HG03457 (cell line): ENCODE results near the gene PARVG.
"Not testable (repeated sequence)": the region's sequence is repeated elsewhere in the genome, so short reads cannot be mapped to it uniquely, and the experiment has no call there.

Experiments used
- ATAC-seq: cut with Tn5 transposase; IDR thresholded peaks from one replicate; pipeline ENCODE4 v1.9.1; 2021; ENCODE audit warnings: moderate number of reproducible peaks; ENCODE audit not compliant: unreplicated experiment

Gene PARVG

DNA sequence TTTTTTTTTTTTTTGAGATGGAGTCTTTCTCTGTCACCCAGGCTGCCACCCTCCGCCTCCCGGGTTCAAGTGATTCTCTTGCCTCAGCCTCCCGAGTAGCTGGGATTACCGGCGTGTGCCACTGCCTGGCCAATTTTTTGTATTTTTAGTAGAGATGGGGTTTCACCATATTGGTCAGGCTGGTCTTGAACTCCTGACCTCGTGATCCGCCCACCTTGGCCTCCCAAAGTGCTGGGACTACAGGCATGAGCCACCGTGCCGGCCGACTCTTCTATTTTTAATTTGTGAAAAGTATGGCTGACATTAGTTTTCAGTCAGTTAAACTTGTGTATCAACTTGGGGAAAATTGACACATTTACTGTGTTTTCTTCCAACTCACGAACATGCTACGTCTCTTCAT lies 53.6 kb downstream of the PARVG start:
- ATAC-seq = not testable (repeated sequence)

- ATAC-seq = no peak
Observed at GRCh38 chr22:44237290-44237689, 56.6 kb downstream of the PARVG start.

- not testable (repeated sequence) for ATAC-seq
Observed at GRCh38 chr22:44241121-44241520, 60.4 kb downstream of the PARVG start.

DNA sequence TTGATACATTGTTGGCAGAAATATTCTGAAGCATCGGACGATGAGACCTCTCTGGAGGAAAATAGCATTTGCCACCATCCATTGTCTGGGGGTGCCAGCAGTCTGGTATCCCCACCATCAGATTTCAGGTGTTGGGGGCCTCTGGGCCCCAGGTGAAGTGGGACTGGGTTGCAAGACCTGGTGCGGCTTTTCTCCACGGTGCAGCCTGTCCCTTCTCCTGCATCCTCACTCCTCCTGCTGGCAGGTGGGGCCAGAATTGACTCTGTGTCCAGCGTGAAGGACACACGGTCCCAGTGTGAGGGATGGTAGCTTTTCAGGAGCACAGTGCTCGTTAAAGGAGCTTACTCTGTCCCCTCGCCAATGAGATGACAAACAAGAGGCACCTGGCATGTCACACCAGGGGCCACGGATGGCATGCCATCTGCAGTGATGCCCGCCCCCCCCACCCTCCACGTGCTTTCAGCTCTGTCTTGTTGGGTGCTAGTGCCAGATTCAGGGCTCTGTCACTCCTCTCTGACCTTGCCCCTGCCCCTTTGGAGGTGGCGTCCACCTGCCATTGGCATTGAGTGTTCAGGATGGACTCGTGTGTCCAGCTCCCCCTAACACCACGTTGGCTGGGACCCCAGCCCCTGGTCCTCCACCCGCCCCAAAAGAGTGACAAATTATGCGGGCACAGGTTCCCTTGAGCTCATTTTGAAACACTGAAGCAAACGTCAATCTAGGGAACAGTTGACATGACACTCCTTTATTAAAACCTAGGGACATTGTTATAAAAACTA lies 62.4 kb downstream of the PARVG start:
- no peak for ATAC-seq

- no peak for ATAC-seq
Observed at GRCh38 chr22:44243761-44244160, 63.0 kb downstream of the PARVG start.

- no peak for ATAC-seq
Observed at GRCh38 chr22:44244265-44244822, 63.6 kb downstream of the PARVG start.

- ATAC-seq = no peak
Observed at GRCh38 chr22:44245438-44245837, 64.7 kb downstream of the PARVG start.

- ATAC-seq = no peak
Observed at GRCh38 chr22:44245867-44246266, 65.1 kb downstream of the PARVG start.

DNA sequence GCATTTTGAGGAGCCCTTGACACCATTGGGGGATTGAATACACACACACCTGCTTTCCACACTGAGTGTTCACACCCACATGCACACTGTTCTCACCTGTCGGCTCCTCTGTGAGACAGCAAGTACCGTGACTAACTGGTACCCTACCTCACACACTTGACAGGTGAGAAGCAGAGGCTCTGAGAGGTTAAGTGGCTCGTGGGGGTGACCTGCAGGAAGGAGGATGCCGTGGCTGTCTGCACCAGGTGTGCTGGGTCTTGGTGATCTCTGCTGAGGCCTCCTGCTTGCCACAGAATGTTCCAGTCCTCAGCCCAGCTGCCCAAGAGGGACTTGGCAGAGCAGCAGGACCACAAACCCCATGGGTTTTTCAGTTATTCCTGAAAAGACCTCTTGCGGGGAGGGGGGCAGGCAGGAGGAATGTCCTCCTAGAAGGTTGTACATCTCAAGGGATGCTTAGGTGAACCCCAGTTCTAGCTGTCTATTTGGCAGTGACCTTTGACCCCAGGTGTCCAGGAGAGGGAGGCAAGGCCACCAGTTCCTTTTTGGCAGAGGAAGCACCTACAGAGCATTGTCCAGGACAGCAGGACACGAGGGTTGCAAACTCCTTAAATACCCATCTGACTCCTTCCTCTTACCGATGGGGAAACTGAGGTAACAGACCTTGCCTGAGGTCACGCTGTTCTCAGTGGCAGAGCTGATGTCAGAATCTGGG lies 66.0 kb downstream of the PARVG start:
- no peak for ATAC-seq

GRCh38 chr22:44247346-44247745 lies 66.6 kb downstream of the PARVG start:
- ATAC-seq = no peak

DNA sequence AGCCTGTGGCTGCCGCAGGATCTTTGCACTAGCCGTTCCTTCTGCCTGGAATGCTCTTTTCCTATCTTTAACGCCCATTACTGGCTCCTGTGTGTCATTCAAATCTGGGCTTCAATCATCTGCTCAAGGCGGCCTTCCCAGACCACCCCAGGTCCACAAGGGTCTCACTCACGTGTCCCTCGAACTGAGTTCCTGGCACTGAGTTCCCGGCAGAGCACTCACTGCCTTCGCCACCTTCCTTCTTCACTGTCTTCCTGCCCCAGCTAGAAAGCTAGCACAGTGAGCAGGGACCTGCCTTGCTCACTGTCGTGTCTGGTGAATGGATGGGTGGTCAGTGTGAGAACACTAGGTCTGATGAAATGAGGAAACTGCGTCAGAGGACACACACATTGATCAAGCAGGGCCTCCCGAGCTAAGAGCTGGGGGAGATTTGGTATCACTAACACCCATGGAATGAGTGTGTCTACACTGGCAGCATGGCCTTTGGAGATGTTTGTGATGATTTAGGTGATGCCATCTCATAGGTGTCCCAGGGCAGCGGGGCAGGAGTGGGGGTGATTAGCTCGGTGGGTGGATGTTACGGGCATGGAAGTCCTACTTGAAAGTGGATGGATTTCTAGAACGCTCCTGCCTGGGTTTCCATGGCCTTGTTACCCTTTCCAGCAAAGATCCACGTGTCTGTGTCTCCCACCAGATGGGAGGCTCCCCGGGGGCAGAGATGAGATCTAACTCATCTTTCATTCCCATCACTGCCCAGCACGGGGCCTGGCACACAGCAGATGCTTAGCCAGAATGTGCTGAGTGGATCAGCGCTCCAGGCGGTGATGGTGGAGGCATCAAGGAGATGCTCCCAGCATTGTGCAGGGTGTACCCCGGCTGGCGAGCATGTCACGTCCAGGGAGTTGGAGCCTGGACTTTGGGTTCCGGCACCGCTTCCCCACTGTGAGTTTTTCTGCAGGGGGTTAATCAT lies 67.5 kb downstream of the PARVG start:
- no peak for ATAC-seq

DNA sequence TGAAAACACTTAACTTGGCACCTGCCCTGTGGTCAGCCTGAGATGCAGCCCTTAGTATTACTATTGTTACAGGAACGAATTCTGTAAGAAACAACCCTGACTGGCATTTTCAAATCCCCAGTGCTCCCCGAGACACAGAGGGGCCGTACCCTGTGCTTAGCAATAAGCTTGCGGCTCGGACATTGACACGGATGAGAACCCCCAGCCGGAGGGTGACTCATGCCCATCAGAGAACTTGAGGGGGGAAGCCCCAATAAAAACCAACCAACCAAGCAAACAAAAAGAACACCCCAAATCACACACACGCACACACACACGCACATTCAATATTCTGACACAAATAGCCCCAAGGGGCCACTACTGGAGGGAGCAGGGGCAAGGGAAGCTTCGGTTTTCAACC lies 68.2 kb downstream of the PARVG start:
- no peak for ATAC-seq

DNA sequence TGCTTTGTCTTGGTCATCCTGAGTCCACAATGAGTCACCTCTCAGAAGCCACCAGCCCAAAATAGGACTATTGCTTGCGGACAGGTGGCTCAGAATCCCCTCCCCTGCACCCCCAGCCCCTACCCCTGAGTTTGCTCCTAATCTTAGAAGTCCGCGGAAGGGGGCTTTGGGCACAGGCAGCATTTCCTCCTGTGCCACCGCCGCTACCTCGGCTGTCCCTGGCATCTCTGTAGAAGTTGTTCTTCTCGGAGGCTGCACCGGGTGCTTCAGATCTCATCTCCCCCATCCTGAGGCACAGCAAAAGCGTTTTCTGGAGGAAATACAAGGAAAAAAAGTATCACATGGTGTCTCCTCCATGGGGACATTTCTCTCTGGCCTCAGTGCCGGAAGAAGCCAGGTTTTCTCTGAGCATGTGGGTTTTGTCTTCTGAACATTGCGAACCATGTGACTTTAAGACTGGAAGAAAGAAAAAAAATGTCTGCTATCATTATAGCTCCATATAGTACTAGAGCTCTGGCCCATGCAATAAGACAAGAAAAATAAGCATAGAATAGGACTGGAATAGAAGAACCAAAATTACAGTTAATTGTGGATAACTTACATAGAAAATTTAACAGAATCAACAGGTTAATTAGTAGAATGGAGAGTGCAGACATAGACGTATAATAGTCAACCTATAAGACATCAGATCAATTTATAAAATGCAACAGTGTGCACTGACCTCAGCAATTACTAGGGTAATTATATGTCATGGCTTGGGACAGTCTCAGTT lies 68.8 kb downstream of the PARVG start:
- no peak for ATAC-seq

GRCh38 chr22:44254811-44255210 lies 74.1 kb downstream of the PARVG start:
- no peak for ATAC-seq

GRCh38 chr22:44256085-44256484 lies 75.4 kb downstream of the PARVG start:
- ATAC-seq = no peak

DNA sequence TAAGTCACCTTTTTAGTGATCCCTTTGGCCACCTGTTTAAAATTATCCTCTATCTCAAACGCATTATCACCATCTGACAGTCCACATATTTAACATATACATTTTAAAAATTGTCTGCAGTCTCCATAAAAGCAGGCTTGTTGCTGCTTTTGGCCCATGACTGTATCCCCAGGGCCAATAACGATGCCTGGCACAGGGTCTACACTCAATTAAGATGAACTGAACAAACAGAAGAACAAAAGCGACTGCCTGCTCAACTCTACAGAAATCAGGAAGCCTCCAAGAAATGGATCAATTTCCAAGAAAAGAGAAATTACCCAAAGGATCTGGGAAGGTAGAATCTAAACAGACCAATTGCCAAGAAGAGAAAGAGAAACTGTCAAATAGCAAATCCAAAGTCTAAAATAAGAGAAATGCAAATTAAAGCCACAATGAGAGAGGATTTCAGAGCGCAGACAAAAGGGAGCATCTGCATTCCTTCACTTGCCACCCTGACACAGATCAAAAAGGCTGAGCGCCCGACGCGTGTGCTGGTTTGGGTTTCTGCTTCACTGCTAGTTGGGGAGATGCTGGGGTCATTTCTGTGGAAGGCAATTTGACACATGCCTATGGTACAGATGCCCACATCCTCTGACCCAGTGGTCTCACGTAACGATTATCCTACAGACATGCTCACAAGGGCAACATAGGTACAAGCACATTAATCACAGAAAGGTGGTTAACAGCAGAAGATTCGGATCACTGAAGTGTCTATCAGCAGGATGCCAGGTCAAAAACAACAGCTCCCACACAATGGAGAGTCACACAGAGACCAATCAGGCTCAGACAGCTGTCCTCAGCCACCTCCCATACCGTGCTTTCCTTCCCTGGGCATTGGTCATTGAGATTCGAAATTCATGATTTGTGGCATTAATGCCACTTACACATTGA lies 76.1 kb downstream of the PARVG start:
- ATAC-seq = no peak
